ENCODE measurements around the gene THBS1. TPM values are rescaled to one million over a fixed set of nuclear protein-coding genes. Genes with fewer than 3 reads are reported as not detected.

The THBS1 gene
- total and polyA plus RNA-seq, 3 experiments from 2014 or later: 0.72 to 6.9 (median 6.6) TPM

- no peaks in the 10 kb centered on the region for H3K27me3 Mint-ChIP-seq
- Histone ChIP-seq H3K27me3 (ENCODE audit: insufficient read depth, low read length, poor library complexity, severe bottlenecking) (no peaks in the 10 kb centered on the region), H3K9me3 (ENCODE audit: low read length) (no peaks in the 10 kb centered on the region), H3K4me3 (ENCODE audit: low read length) (no peak overlapping the region), H3K27ac (ENCODE audit: low read depth, low read length) (no peak overlapping the region), H3K36me3 (ENCODE audit: insufficient read depth, low read length) (no peaks in the 10 kb centered on the region), H3K4me1 (ENCODE audit: insufficient read depth, low read length) (peaks cover 3% of the 10 kb centered on the region)
- H3K36me3 Mint-ChIP-seq: peaks cover 0 to 5% (median 0%) of the 10 kb centered on the region in 3 donors
- no peaks in the 10 kb centered on the region for H3K9me3 Mint-ChIP-seq
- POLR2A ChIA-PET: interaction anchor here (0.7 kb wide), 1 partner anchor 23 kb away, joined by 3 read pairs; no protein-coding TSS in a partner anchor
- H3K4me1 Mint-ChIP-seq: peaks cover 20 to 40% (median 26%) of the 10 kb centered on the region in 3 donors
- peak overlapping the region in 2 of 8 donors; percentile 27 to 72 for H3K27ac Mint-ChIP-seq
- H3K4me3 Mint-ChIP-seq: no peak overlapping the region
- CTCF ChIA-PET: interaction anchor here (1.5 kb wide), 1 partner anchor 38 kb away, joined by 3 read pairs; no protein-coding TSS in a partner anchor
- no peak for DNase-seq
Measured at GRCh38 chr15:39645976-39646257, 65.0 kb downstream of the THBS1 start.

- ChIA-PET CTCF (interaction anchor here (1.5 kb wide), 1 partner anchor 38 kb away, joined by 3 read pairs; no protein-coding TSS in a partner anchor), POLR2A (interaction anchor here (0.7 kb wide), 1 partner anchor 23 kb away, joined by 3 read pairs; no protein-coding TSS in a partner anchor)
- Histone ChIP-seq H3K4me3 (ENCODE audit: low read length) (no peak overlapping the region), H3K27me3 (ENCODE audit: insufficient read depth, low read length, poor library complexity, severe bottlenecking) (no peaks in the 10 kb centered on the region), H3K27ac (ENCODE audit: low read depth, low read length) (no peak overlapping the region), H3K4me1 (ENCODE audit: insufficient read depth, low read length) (no peaks in the 10 kb centered on the region), H3K9me3 (ENCODE audit: low read length) (no peaks in the 10 kb centered on the region), H3K36me3 (ENCODE audit: insufficient read depth, low read length) (no peaks in the 10 kb centered on the region)
- H3K4me1 Mint-ChIP-seq: peaks cover 15 to 35% (median 21%) of the 10 kb centered on the region in 3 donors
- H3K27ac Mint-ChIP-seq: peak overlapping the region in 1 of 8 donors; percentile 83
- no peaks in the 10 kb centered on the region for H3K27me3 Mint-ChIP-seq
- H3K36me3 Mint-ChIP-seq: peaks cover 0 to 5% (median 0%) of the 10 kb centered on the region in 3 donors
- no peak for DNase-seq
- no peaks in the 10 kb centered on the region for H3K9me3 Mint-ChIP-seq
- no peak overlapping the region for H3K4me3 Mint-ChIP-seq
Measured at GRCh38 chr15:39646425-39646824, 65.5 kb downstream of the THBS1 start.

Other genes with a start within 250 kb of the THBS1 start
- gene FSIP1, start 201.8 kb downstream of the THBS1 start, total RNA-seq: under 1 TPM; 0.38 to 0.63 TPM
- 1.3 TPM for gene FSIP1, start 201.8 kb downstream of the THBS1 start, polyA plus RNA-seq